ENCODE measurements around the gene C16orf74. TPM values are rescaled to one million over a fixed set of nuclear protein-coding genes. Genes with fewer than 3 reads are reported as not detected.

C16orf74 gene
- total and polyA plus RNA-seq, 2 donors (not counting 1 experiment from before 2014, with no cell fraction given), result 73.0 to 83.3 TPM

DNA sequence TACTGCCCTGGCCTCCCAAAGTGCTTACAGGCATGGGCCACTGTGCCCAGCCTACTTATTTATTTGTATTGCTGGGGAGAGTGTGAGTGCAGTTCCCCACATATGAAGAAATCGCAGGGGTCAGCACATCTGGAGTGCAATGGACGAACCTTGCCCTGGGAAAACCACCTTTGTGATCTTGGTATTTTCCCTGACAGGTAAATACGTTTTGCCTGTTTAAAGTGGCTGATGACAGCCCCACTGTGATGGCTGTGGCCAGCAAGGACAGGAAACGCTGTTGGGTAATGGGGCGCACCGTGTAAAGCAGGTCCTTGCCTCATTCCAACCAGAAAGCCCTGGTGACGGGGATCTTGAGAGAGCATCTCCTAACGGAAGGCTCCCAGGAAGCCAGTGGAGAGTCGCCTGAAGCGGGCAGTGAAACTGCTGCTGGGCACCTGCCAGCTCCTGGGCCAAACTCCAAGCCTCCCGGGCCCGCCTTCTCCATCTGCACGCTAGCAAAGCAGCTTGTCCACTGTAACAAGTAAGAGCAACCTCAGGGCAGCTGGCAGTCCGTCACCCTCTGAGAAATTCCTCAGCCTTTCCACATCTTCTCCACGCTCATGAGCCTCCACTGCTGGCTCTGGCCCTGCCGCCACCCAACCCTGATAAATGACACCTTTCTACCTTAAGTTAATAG is 30.9 kb upstream of the C16orf74 start:
- Mint-ChIP-seq H3K27me3 (no peaks in the 10 kb centered on the region), H3K4me1 (peaks cover 5% of the 10 kb centered on the region), H3K4me3 (no peak overlapping the region), H3K9me3 (ENCODE audit: insufficient read depth) (no peaks in the 10 kb centered on the region), H3K27ac (no peak overlapping the region)
- ATAC-seq (ENCODE audit: low read depth), result no peak
- Histone ChIP-seq H3K4me2 (replicated peaks; ENCODE audit: low read depth, low read length, poor library complexity, severe bottlenecking) (no peak overlapping the region), H3K27ac (ENCODE audit: low read length in 2 of 2) (no peak overlapping the region), H3K4me1 (ENCODE audit: control insufficient read depth in 2 of 2, insufficient read depth in 2 of 2, low read length in 2 of 2) (no peaks in the 10 kb centered on the region), H3K79me2 (ENCODE audit: control insufficient read depth, insufficient read depth, low read length) (peaks cover 15% of the 10 kb centered on the region), H3K9ac (ENCODE audit: low read length) (no peak overlapping the region), H3K9me3 (ENCODE audit: control extremely low read depth in 1 of 3, control insufficient read depth in 2 of 3, insufficient read depth in 1 of 3, low read length in 2 of 3) (no peaks in the 10 kb centered on the region), H3K36me3 (replicated peaks in 1 of 2; ENCODE audit: control extremely low read depth in 1 of 2, control insufficient read depth in 1 of 2, extremely low read depth in 1 of 2, insufficient read depth in 2 of 2, low read length in 1 of 2) (peaks cover 4 to 76% of the 10 kb centered on the region in 2 experiments), H3K4me3 (ENCODE audit: control extremely low read depth in 1 of 5, extremely low read depth in 1 of 5, insufficient read depth in 1 of 5, low read depth in 2 of 5, low read length in 4 of 5) (no peak overlapping the region), H2AFZ (ENCODE audit: insufficient read depth, low read depth, low read length, poor library complexity, severe bottlenecking) (no peak overlapping the region), H4K20me1 (ENCODE audit: control insufficient read depth, insufficient read depth, low read length, poor library complexity, severe bottlenecking) (peaks cover 24% of the 10 kb centered on the region), H3K27me3 (replicated peaks in 1 of 4; ENCODE audit: control extremely low read depth in 1 of 4, control insufficient read depth in 3 of 4, insufficient read depth in 4 of 4, low read length in 3 of 4) (no peaks in the 10 kb centered on the region)
- 96% methylated on average over 15 of the region's 16 CpGs for WGBS (ENCODE audit: insufficient coverage)
- ChIA-PET POLR2A (interaction anchor here (1.2 kb wide), 1 partner anchor 46 kb away, joined by 5 read pairs; no protein-coding TSS in a partner anchor), CTCF (no interaction called here)
- intact Hi-C loops (cut with micrococcal nuclease), result no loop called here
- DNase-seq, result no peak
- no peak for TF ChIP-seq EZH2 (IDR thresholded peaks at IDR 0.05; ENCODE audit: borderline replicate concordance, insufficient read depth, low read depth, low read length, poor library complexity, severe bottlenecking)
- TF ChIP-seq, protein P1, sequence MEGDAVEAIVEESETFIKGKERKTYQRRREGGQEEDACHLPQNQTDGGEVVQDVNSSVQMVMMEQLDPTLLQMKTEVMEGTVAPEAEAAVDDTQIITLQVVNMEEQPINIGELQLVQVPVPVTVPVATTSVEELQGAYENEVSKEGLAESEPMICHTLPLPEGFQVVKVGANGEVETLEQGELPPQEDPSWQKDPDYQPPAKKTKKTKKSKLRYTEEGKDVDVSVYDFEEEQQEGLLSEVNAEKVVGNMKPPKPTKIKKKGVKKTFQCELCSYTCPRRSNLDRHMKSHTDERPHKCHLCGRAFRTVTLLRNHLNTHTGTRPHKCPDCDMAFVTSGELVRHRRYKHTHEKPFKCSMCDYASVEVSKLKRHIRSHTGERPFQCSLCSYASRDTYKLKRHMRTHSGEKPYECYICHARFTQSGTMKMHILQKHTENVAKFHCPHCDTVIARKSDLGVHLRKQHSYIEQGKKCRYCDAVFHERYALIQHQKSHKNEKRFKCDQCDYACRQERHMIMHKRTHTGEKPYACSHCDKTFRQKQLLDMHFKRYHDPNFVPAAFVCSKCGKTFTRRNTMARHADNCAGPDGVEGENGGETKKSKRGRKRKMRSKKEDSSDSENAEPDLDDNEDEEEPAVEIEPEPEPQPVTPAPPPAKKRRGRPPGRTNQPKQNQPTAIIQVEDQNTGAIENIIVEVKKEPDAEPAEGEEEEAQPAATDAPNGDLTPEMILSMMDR (IDR thresholded peaks at IDR 0.05), result no peak

DNA sequence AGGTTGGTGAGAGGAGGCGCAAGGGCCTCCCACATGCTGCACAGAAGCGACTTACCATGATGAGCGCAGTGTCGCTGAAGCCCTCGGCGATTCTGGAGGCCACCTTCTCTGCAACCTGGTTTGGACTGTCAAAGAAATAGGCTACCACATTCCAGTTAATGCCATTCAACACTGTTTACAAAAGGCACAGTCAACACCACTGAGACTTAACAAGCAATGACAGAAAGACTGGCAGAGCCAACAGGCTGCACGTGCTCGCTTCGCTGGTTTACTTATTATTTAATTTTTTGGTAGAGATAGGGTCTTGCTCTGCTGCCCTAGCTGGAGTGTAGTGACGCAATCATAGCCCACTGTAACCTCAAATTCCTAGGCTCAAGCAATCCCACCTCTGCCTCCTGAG is 30.3 kb upstream of the C16orf74 start:
- Mint-ChIP-seq H3K27ac (no peak overlapping the region), H3K27me3 (no peaks in the 10 kb centered on the region), H3K9me3 (ENCODE audit: insufficient read depth) (no peaks in the 10 kb centered on the region), H3K4me3 (no peak overlapping the region), H3K4me1 (peaks cover 5% of the 10 kb centered on the region)
- ATAC-seq (ENCODE audit: low read depth) (no peak), DNase-seq (no peak)
- H2AFZ ChIP-seq (ENCODE audit: insufficient read depth, low read depth, low read length, poor library complexity, severe bottlenecking), result no peak overlapping the region
- no peak overlapping the region for H3K27ac ChIP-seq (ENCODE audit: low read length in 2 of 2)
- intact Hi-C loops (cut with micrococcal nuclease), result no loop called here
- no peaks in the 10 kb centered on the region for H3K27me3 ChIP-seq (replicated peaks in 1 of 4; ENCODE audit: control extremely low read depth in 1 of 4, control insufficient read depth in 3 of 4, insufficient read depth in 4 of 4, low read length in 3 of 4)
- CTCF ChIA-PET, result no interaction called here
- no peaks in the 10 kb centered on the region for H3K9me3 ChIP-seq (ENCODE audit: control extremely low read depth in 1 of 3, control insufficient read depth in 2 of 3, insufficient read depth in 1 of 3, low read length in 2 of 3)
- TF ChIP-seq, protein P1 (IDR thresholded peaks at IDR 0.05), result no peak
- TF ChIP-seq EZH2 (IDR thresholded peaks at IDR 0.05; ENCODE audit: borderline replicate concordance, insufficient read depth, low read depth, low read length, poor library complexity, severe bottlenecking), result no peak
- H3K79me2 ChIP-seq (ENCODE audit: control insufficient read depth, insufficient read depth, low read length), result peaks cover 10% of the 10 kb centered on the region
- no peaks in the 10 kb centered on the region for H3K4me1 ChIP-seq (ENCODE audit: control insufficient read depth in 2 of 2, insufficient read depth in 2 of 2, low read length in 2 of 2)
- POLR2A ChIA-PET, result no interaction called here
- H3K9ac ChIP-seq (ENCODE audit: low read length), result no peak overlapping the region
- H3K36me3 ChIP-seq (replicated peaks in 1 of 2; ENCODE audit: control extremely low read depth in 1 of 2, control insufficient read depth in 1 of 2, extremely low read depth in 1 of 2, insufficient read depth in 2 of 2, low read length in 1 of 2), result peaks cover 0 to 70% of the 10 kb centered on the region in 2 experiments
- 84% methylated on average over 7 of the region's 10 CpGs for WGBS (ENCODE audit: insufficient coverage)
- no peak overlapping the region for H3K4me3 ChIP-seq (ENCODE audit: control extremely low read depth in 1 of 5, extremely low read depth in 1 of 5, insufficient read depth in 1 of 5, low read depth in 2 of 5, low read length in 4 of 5)
- H4K20me1 ChIP-seq (ENCODE audit: control insufficient read depth, insufficient read depth, low read length, poor library complexity, severe bottlenecking), result peaks cover 18% of the 10 kb centered on the region
- no peak overlapping the region for H3K4me2 ChIP-seq (replicated peaks; ENCODE audit: low read depth, low read length, poor library complexity, severe bottlenecking)

Data from B cell (primary cell).